ENCODE data around the gene RFX1. TPM values are rescaled to one million over a fixed set of nuclear protein-coding genes. Genes with fewer than 3 reads are reported as not detected.
"Not testable (repeated sequence)": the region's sequence is repeated elsewhere in the genome, so short reads cannot be mapped to it uniquely, and the experiment has no call there.

RFX1 gene
- total RNA-seq, 4 donors from 2014 or later, result 2.9 to 8.9 (median 4.5) TPM

DNA sequence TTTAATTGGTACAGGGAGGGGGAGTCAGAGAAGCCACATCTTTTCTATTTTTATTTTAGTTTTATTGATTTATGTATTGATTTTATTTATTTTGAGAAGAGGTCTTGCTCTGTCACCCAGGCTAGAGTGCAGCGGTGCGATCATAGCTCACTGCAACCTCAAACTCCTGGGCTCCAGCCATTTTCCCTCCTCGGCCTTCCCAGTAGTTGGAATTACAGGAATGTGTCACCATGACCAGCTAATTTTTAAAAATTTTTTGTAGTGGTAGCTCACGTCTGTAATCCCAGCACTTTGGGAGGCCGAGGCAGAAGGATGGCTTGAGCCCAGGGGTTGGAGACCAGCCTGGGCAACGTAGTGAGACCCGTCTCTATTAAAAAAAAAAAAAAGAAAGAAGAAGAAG lies 29.6 kb upstream of the RFX1 start:
- H3K36me3 ChIP-seq, result no peaks in the 10 kb centered on the region
- WGBS, result 79% methylated on average over 7 of the region's 7 CpGs
- intact Hi-C loops (cut with DNase I), result no loop called here
- peaks cover 11 to 16% (median 14%) of the 10 kb centered on the region in 4 donors for H3K4me1 ChIP-seq
- DNase-seq (ENCODE audit: extremely low spot score), result no peak
- no peak overlapping the region for H3K27ac ChIP-seq (replicated peaks in 1 of 4)
- TF ChIP-seq POLR2A (IDR thresholded peaks at IDR 0.05; ENCODE audit: low read depth) (no peak), POLR2AphosphoS5 (IDR thresholded peaks at IDR 0.05) (no peak), EP300 (IDR thresholded peaks at IDR 0.05) (no peak)
- TF ChIP-seq, protein P1, sequence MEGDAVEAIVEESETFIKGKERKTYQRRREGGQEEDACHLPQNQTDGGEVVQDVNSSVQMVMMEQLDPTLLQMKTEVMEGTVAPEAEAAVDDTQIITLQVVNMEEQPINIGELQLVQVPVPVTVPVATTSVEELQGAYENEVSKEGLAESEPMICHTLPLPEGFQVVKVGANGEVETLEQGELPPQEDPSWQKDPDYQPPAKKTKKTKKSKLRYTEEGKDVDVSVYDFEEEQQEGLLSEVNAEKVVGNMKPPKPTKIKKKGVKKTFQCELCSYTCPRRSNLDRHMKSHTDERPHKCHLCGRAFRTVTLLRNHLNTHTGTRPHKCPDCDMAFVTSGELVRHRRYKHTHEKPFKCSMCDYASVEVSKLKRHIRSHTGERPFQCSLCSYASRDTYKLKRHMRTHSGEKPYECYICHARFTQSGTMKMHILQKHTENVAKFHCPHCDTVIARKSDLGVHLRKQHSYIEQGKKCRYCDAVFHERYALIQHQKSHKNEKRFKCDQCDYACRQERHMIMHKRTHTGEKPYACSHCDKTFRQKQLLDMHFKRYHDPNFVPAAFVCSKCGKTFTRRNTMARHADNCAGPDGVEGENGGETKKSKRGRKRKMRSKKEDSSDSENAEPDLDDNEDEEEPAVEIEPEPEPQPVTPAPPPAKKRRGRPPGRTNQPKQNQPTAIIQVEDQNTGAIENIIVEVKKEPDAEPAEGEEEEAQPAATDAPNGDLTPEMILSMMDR (IDR thresholded peaks at IDR 0.05), result no peak
- no peaks in the 10 kb centered on the region for H3K9me3 ChIP-seq
- H3K27me3 ChIP-seq, result peaks cover 0 to 33% (median 5%) of the 10 kb centered on the region in 4 donors
- no peak overlapping the region for H3K4me3 ChIP-seq

DNA sequence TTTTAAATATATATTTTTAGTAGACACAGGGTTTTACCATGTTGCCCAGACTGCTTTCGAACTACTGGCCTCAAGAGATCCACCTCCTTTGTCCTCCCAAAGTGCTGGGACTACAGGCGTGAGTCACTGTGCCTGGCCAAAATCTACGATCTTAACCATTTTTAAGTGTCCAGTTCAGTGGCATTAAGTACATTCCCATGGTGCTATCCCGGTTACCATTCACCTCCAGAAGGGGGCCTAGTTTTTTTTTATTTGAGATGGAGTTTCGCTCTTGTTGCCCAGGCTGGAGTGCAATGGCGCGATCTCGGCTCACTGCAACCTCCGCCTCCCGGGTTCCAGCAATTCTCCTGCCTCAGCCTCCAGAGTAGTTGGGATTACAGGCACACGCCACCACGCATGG lies 29.0 kb upstream of the RFX1 start:
- H3K27ac ChIP-seq (replicated peaks in 1 of 4); H3K36me3 ChIP-seq; H3K4me3 ChIP-seq; DNase-seq (ENCODE audit: extremely low spot score); intact Hi-C loops (cut with DNase I); H3K9me3 ChIP-seq: not testable (repeated sequence)
- WGBS, result 91% methylated on average over 12 of the region's 12 CpGs
- H3K4me1 ChIP-seq, result peaks cover 11 to 16% (median 14%) of the 10 kb centered on the region in 4 donors
- H3K27me3 ChIP-seq, result peaks cover 0 to 38% (median 5%) of the 10 kb centered on the region in 4 donors

DNA sequence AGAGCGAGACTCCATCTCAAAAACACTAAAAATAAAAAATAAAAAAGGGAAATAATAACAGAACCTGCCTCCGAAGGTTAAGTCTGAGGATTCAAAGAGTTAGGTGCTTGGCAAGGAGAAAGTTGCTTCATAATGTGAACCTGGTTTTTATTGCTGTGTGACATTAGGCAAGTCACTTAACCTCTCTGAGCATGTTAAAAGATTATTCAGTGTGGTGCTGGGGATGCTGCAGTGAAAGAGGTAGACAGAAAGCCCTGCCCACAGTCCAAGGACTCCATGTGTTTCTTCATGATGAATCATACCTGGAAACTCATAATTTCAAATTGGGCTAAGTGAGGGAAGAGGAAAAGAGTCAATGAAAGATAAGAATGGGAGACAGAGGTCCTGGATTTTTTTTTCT lies 27.8 kb upstream of the RFX1 start:
- peaks cover 11 to 16% (median 14%) of the 10 kb centered on the region in 4 donors for H3K4me1 ChIP-seq
- 94% methylated on average over 2 of the region's 2 CpGs for WGBS
- TF ChIP-seq POLR2AphosphoS5 (IDR thresholded peaks at IDR 0.05), result no peak
- TF ChIP-seq EP300 (IDR thresholded peaks at IDR 0.05), result no peak
- TF ChIP-seq, protein P1 (IDR thresholded peaks at IDR 0.05), result no peak
- no peak for TF ChIP-seq POLR2A (IDR thresholded peaks at IDR 0.05; ENCODE audit: low read depth)
- no peaks in the 10 kb centered on the region for H3K36me3 ChIP-seq
- peaks cover 0 to 38% (median 5%) of the 10 kb centered on the region in 4 donors for H3K27me3 ChIP-seq
- intact Hi-C loops (cut with DNase I), result no loop called here
- no peak overlapping the region for H3K27ac ChIP-seq (replicated peaks in 1 of 4)
- DNase-seq (ENCODE audit: extremely low spot score), result no peak
- no peaks in the 10 kb centered on the region for H3K9me3 ChIP-seq
- no peak overlapping the region for H3K4me3 ChIP-seq

DNA sequence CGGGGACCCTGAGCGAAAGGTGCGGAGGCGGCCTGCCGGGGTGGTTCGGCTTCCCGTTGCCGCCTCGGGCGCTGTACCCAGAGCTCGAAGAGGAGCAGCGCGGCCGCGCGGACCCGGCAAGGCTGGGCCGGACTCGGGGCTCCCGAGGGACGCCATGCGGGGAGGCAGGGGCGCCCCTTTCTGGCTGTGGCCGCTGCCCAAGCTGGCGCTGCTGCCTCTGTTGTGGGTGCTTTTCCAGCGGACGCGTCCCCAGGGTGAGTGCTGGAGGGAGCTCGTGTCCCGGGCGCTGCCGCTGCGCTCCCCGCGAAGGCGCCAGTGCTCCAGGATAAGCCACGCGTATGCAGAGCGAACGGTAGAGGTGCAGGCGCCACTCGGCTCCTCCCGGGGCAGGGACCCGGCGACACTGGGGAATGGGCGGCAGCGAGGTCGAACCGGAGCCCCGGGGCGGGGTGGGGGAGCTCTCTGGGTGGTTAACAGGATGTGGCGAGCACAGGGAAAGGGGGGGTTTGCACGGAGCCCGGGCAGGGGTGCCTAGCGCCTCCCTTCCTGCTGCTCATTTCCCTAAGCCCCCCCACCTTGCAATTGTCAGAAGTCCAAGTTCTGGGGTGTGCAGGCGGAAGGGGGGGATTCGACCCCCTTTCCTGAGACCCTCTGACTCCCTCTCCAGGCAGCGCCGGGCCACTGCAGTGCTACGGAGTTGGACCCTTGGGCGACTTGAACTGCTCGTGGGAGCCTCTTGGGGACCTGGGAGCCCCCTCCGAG lies 25.8 kb upstream of the RFX1 start, which contains the start of gene IL27RA:
TSS of gene IL27RA (plus strand) at position 44 of the 762 bp plus-strand sequence. CDS start at position 155, 111 bp downstream.
- H3K27ac ChIP-seq (replicated peaks in 1 of 4), result peak within 1 kb of the TSS; percentile 59 to 74 (median 68)
- H3K4me3 ChIP-seq, result peak within 1 kb of the TSS; percentile 54 to 73 (median 60)
- WGBS, result 2% methylated on average over 23 of the region's 63 CpGs
- intact Hi-C loops (cut with DNase I), result no loop called here
- peaks cover 11 to 16% (median 14%) of the 10 kb centered on the region in 4 donors for H3K4me1 ChIP-seq
- H3K36me3 ChIP-seq, result no peaks in the 10 kb centered on the region
- H3K9me3 ChIP-seq, result no peaks in the 10 kb centered on the region
- TF ChIP-seq, protein P1 (IDR thresholded peaks at IDR 0.05), result peak; percentile 40 to 55 (median 51)
- TF ChIP-seq POLR2A (IDR thresholded peaks at IDR 0.05; ENCODE audit: low read depth) (no peak), EP300 (IDR thresholded peaks at IDR 0.05) (no peak), POLR2AphosphoS5 (IDR thresholded peaks at IDR 0.05) (peak in 1 of 2 donors; percentile 15)
- no peak for DNase-seq (ENCODE audit: extremely low spot score)
- peaks cover 0 to 45% (median 6%) of the 10 kb centered on the region in 4 donors for H3K27me3 ChIP-seq

DNA sequence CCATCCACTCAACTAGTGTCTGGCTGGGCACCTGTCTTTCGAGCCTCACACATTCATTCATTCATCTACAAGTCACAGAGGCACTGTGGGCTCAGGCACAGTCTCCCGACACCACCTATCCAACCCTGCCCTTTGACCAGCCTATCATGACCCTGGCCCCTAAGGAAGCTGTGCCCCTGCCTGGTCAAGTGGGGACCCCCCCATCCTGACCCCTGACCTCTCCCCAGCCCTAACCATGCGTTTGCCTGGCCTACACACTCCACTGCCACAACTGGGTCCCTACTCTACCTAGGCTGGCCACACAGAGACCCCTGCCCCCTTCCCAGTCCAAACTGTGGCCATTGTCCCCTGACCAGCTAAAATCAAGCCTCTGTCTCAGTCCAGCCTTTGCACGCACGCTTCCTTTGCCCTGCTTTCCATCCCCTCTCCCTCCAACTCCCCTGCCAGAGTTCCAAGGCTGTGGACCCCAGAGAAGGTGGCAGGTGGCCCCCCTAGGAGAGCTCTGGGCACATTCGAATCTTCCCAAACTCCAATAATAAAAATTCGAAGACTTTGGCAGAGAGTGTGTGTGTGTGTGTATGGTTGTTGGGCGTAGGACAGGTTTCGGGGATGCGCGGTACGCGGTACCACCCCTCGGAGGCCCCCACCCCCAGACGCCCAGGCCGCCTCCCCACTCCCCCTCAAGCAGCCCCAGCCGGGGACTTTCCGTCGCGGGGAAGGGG lies 25.0 kb upstream of the RFX1 start:
- DNase-seq (ENCODE audit: extremely low spot score), result no peak
- Histone ChIP-seq H3K27me3 (peaks cover 0 to 49% (median 6%) of the 10 kb centered on the region in 4 donors), H3K36me3 (no peaks in the 10 kb centered on the region), H3K9me3 (no peaks in the 10 kb centered on the region), H3K4me3 (peak overlapping the region; percentile 54 to 73 (median 60)), H3K4me1 (peaks cover 11 to 16% (median 14%) of the 10 kb centered on the region in 4 donors), H3K27ac (replicated peaks in 1 of 4) (peak overlapping the region; percentile 59 to 74 (median 68))
- 54% methylated on average over 6 of the region's 20 CpGs for WGBS
- TF ChIP-seq POLR2A (IDR thresholded peaks at IDR 0.05; ENCODE audit: low read depth), result no peak
- intact Hi-C loops (cut with DNase I), result no loop called here

All from esophagus muscularis mucosa (tissue), 4 donors.